A549 treated with AZD9567 at 1 μM for 4 hours (cell line): Measurements from ENCODE around the gene PEX5. TPM values are rescaled to one million over a fixed set of nuclear protein-coding genes. Genes with fewer than 3 reads are reported as not detected.

Experiments
- total RNA-seq: library from RNA; stranded (reverse); fragments of 200-300 nt; extraction: Qiagen RNA extraction; gene quantifications from 5 replicates; pipeline ENCODE4 v1.2.3, GENCODE V29; 2022; ENCODE audit not compliant: insufficient read depth

PEX5 gene
- 26.5 to 31.2 TPM (median 30.5 TPM) in 5 replicates for total RNA-seq

DNA sequence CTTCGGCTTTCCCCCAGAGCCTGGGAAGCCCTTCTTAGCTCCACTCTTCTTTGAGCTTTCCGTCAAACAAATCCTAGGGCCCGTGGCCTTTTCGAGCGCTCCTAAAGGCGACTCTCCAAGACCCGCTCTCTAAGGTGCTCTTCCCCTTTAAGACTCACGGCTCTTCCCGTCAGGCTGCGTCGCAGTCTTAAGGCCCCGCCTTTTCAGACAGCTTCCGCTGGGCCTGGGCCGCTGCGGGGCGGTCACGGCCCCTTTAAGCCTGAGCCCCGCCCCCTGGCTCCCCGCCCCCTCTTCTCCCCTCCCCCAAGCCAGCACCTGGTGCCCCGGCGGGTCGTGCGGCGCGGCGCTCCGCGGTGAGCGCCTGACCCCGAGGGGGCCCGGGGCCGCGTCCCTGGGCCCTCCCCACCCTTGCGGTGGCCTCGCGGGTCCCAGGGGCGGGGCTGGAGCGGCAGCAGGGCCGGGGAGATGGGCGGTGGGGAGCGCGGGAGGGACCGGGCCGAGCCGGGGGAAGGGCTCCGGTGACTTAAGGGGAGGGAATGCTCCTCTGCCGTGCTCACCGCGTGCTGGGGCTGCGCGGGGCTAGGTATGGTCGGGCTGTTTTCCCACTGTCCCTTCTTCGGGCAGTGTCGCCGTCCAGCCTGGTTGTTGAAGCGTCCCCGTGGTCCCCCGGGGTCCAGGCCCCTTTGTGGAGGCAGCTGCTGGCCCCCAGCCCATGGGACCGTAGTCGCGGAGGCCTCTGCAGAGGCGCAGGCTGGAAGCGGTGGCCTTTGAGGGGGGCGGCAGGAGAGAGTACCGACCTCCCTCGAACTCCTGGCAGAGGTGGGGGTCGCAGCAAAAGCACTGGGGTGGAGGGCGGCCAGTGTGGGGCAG, at the start of gene PEX5:
Gene PEX5 (plus strand): TSS at position 289 of the 870 bp plus-strand sequence. CDS start 692 bp downstream, outside the sequence.

Other genes with a start within 250 kb of the PEX5 start
- gene RNU7-1, start 245.9 kb upstream of the PEX5 start, total RNA-seq: not detected in 5 replicates
- gene C12orf57, start 245.7 kb upstream of the PEX5 start, total RNA-seq: 259 to 307 TPM (median 297 TPM) in 5 replicates
- 10.5 to 25.7 TPM (median 11.5 TPM) in 5 replicates for gene PTPN6, start 238.3 kb upstream of the PEX5 start, total RNA-seq
- gene PHB2, start 219.0 kb upstream of the PEX5 start, total RNA-seq: 290 to 340 TPM (median 329 TPM) in 5 replicates
- gene EMG1, start 218.8 kb upstream of the PEX5 start, total RNA-seq: 53.4 to 60.9 TPM (median 56.4 TPM) in 5 replicates
- gene LPCAT3, start 171.2 kb upstream of the PEX5 start, total RNA-seq: 27.5 to 38.6 TPM (median 29.5 TPM) in 5 replicates
- 39.1 to 53.4 TPM (median 42.2 TPM) in 5 replicates for gene C1S, start 129.0 kb upstream of the PEX5 start, total RNA-seq
- 26.0 to 42.6 TPM (median 27.5 TPM) in 5 replicates for gene C1R, start 97.2 kb upstream of the PEX5 start, total RNA-seq
- gene C1RL, start 80.5 kb upstream of the PEX5 start, total RNA-seq: 10.8 to 17.2 TPM (median 13.2 TPM) in 5 replicates
- gene RBP5, start 60.8 kb upstream of the PEX5 start, total RNA-seq: not detected in 5 replicates
- gene CLSTN3, start 59.3 kb upstream of the PEX5 start, total RNA-seq: 13.4 to 19.7 TPM (median 15.2 TPM) in 5 replicates
- not detected in 5 replicates for gene ACSM4, start 114.4 kb downstream of the PEX5 start, total RNA-seq